ENCODE data around the gene TNFRSF21.
A peak's percentile ranks its signal among the peaks of the same experiment; 100 is the strongest.
"Not testable (repeated sequence)": the region's sequence is repeated elsewhere in the genome, so short reads cannot be mapped to it uniquely, and the experiment has no call there.

The TNFRSF21 gene

DNA sequence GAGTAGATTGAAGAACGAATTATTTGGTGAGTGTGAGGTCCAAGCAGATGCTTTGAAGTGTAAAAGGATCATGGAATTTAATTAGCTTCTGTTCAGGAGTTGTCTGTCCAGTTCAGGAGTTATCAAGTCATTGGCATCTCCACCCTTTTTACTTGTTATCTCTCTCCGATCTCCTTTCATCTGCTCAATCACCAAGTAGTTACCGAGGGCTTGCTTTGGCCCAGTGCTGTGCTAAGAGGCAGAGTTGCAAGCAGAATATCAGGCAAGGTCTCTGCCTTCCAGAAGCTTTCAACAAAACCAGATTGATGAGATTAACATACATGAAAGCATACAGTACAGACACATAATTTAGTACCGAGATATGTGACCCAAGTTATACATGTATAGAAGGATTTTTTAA, 10.2 kb upstream of the TNFRSF21 start:
- DNase-seq (ENCODE audit: insufficient read length), result no peak
- FAIRE-seq, result no peak
- TF ChIP-seq TAF1 (IDR thresholded peaks at IDR 0.05; ENCODE audit: borderline replicate concordance, low read depth, low read length) (no peak), POLR2A (IDR thresholded peaks at IDR 0.05; ENCODE audit: low read depth, low read length) (no peak), POLR2AphosphoS5 (IDR thresholded peaks at IDR 0.05; ENCODE audit: low read depth, low read length) (no peak)

- no peak for TF ChIP-seq POLR2A (IDR thresholded peaks at IDR 0.05; ENCODE audit: low read depth, low read length)
- no peak for TF ChIP-seq TAF1 (IDR thresholded peaks at IDR 0.05; ENCODE audit: borderline replicate concordance, low read depth, low read length)
- TF ChIP-seq POLR2AphosphoS5 (IDR thresholded peaks at IDR 0.05; ENCODE audit: low read depth, low read length), result no peak
- no peak for FAIRE-seq
- DNase-seq (ENCODE audit: insufficient read length), result no peak
These were observed 9.7 kb upstream of the TNFRSF21 start for GRCh38 chr6:47319382-47319781.

DNA sequence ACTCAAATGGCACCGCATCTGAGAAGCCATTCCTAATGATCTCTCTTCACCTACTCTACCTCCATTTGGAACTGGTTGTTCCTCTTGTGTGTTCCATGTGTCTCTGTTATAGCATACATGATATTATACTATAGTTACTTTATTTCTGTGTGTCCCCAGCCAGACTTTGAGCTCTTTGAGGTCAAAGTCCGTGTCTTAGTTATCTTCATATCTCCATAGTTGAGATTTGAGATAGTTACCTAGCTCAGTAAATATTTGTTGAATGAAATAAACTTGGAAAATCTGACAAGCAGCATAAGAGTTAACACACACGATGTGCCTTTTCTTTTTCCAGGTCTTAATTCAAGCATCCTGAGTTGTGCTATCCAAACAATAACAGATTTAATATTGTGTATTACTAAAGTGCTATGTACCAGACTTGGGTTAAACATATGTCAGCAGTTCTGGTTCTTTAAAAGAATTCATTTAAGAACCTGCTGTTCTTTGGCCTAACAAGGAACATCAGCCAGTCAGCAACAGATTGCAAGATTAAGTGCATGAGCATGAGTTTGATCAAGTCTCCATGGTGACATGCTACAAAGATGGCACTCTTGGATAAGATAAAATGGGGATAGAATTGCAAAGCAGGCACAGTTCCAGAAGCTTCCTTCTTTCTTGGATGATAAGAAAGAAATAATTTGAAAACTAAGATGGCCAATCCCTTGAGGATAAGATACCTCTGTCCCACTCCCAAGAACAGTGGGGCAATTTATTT, 8.7 kb upstream of the TNFRSF21 start:
- DNase-seq (ENCODE audit: insufficient read length) (no peak), FAIRE-seq (no peak)
- TF ChIP-seq POLR2A (IDR thresholded peaks at IDR 0.05; ENCODE audit: low read depth, low read length) (no peak), TAF1 (IDR thresholded peaks at IDR 0.05; ENCODE audit: borderline replicate concordance, low read depth, low read length) (no peak), POLR2AphosphoS5 (IDR thresholded peaks at IDR 0.05; ENCODE audit: low read depth, low read length) (no peak)

GRCh38 chr6:47315181-47315580, 5.5 kb upstream of the TNFRSF21 start:
- not testable (repeated sequence) for DNase-seq (ENCODE audit: insufficient read length); FAIRE-seq

DNA sequence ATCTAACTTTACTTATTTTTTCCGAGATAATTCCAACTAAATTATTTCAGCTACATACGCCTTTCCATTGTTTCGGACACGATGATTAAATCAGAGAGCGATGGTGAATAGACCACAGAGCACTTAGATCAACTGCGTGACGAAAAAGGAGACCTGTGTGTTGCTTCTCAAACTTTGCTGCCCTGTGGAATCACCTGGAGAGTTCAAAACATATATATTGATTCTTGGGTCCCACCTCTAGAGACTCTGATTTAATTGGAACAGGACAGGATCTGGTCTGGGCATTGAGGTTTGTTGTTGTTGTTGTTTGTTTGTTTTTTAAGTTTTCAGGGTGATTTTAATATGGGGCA, 401 bp upstream of the TNFRSF21 start:
- no peak for TF ChIP-seq POLR2A (IDR thresholded peaks at IDR 0.05; ENCODE audit: low read depth, low read length)
- no peak for TF ChIP-seq POLR2AphosphoS5 (IDR thresholded peaks at IDR 0.05; ENCODE audit: low read depth, low read length)
- TF ChIP-seq TAF1 (IDR thresholded peaks at IDR 0.05; ENCODE audit: borderline replicate concordance, low read depth, low read length), result no peak
- FAIRE-seq (no peak), DNase-seq (ENCODE audit: insufficient read length) (no peak)

GRCh38 chr6:47308552-47309290, 984 bp downstream of the TNFRSF21 start:
- DNase-seq (ENCODE audit: insufficient read length) (peak; percentile 17), FAIRE-seq (no peak)
- TF ChIP-seq TAF1 (IDR thresholded peaks at IDR 0.05; ENCODE audit: borderline replicate concordance, low read depth, low read length) (no peak), POLR2A (IDR thresholded peaks at IDR 0.05; ENCODE audit: low read depth, low read length) (no peak), POLR2AphosphoS5 (IDR thresholded peaks at IDR 0.05; ENCODE audit: low read depth, low read length) (no peak)

DNA sequence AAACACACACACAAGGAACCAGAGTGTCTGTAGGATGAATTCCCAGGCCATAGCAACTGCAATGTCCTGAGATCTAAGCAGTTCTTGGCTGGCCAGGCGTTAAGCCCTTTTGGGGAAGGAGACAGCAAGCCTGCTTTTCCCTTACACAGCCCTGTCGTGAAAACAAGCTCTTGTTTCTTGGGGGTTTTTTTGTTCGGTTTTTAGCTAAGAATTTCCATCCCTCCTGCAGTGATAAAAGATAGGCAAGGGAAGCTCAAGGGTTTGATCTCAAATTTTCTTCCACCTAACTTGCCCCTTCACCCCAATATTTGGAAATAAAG, 1.5 kb downstream of the TNFRSF21 start:
- no peak for FAIRE-seq

GRCh38 chr6:47307362-47308197, 2.1 kb downstream of the TNFRSF21 start:
- no peak for TF ChIP-seq POLR2AphosphoS5 (IDR thresholded peaks at IDR 0.05; ENCODE audit: low read depth, low read length)
- no peak for DNase-seq (ENCODE audit: insufficient read length)
- no peak for FAIRE-seq

More for the DNA sequence above, 1.5 kb downstream of the TNFRSF21 start:
- DNase-seq (ENCODE audit: insufficient read length), result no peak
- TF ChIP-seq TAF1 (IDR thresholded peaks at IDR 0.05; ENCODE audit: borderline replicate concordance, low read depth, low read length) (no peak), POLR2AphosphoS5 (IDR thresholded peaks at IDR 0.05; ENCODE audit: low read depth, low read length) (no peak), POLR2A (IDR thresholded peaks at IDR 0.05; ENCODE audit: low read depth, low read length) (no peak)

DNA sequence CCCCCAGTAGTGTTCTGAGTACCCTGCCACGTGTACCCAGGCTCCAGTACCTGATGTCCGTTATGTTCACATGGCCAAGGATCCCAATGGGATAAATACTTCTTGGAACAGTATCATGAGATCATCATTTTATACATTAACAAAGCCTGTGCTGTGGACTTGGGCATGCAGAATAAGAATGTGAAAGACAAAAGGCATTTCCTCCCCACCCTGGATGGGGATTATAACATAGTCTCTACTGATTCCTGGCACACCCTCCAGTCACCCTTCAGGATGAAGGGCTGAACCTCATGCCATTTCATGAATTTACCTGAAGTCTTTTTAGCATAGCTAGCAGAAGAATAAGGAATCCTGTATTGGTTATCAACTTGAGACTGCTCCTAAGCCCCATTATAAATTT, 2.8 kb downstream of the TNFRSF21 start:
- no peak for TF ChIP-seq POLR2A (IDR thresholded peaks at IDR 0.05; ENCODE audit: low read depth, low read length)
- TF ChIP-seq TAF1 (IDR thresholded peaks at IDR 0.05; ENCODE audit: borderline replicate concordance, low read depth, low read length), result no peak
- no peak for TF ChIP-seq POLR2AphosphoS5 (IDR thresholded peaks at IDR 0.05; ENCODE audit: low read depth, low read length)
- DNase-seq (ENCODE audit: insufficient read length) (no peak), FAIRE-seq (no peak)

GRCh38 chr6:47303861-47304260, 5.8 kb downstream of the TNFRSF21 start:
- FAIRE-seq, result no peak
- TF ChIP-seq TAF1 (IDR thresholded peaks at IDR 0.05; ENCODE audit: borderline replicate concordance, low read depth, low read length) (no peak), POLR2AphosphoS5 (IDR thresholded peaks at IDR 0.05; ENCODE audit: low read depth, low read length) (no peak), POLR2A (IDR thresholded peaks at IDR 0.05; ENCODE audit: low read depth, low read length) (no peak)

GRCh38 chr6:47303342-47303741, 6.4 kb downstream of the TNFRSF21 start:
- no peak for DNase-seq (ENCODE audit: insufficient read length)
- FAIRE-seq, result peak; percentile 54
- TF ChIP-seq POLR2AphosphoS5 (IDR thresholded peaks at IDR 0.05; ENCODE audit: low read depth, low read length) (no peak), POLR2A (IDR thresholded peaks at IDR 0.05; ENCODE audit: low read depth, low read length) (no peak), TAF1 (IDR thresholded peaks at IDR 0.05; ENCODE audit: borderline replicate concordance, low read depth, low read length) (no peak)

More at GRCh38 chr6:47303861-47304260, 5.8 kb downstream of the TNFRSF21 start:
- DNase-seq (ENCODE audit: insufficient read length), result no peak

DNA sequence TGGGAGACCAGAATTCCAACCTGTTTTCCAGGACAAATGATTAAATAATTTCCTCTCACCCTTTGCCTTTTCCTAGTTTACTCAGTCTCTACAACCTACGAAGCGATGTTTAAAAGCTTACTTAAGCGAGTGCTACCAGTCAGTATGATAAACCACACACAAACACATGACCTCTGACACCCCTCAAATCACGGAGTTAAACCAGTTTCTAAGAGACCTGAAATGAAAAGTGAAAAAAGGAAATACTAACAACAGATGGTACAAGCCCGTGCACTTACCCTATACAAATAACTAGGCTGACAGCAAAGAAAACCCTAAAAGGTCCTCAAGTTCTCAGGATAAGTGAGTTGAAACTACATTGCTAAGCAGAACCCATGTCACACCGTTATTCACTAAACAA, 7.7 kb downstream of the TNFRSF21 start:
- TF ChIP-seq POLR2AphosphoS5 (IDR thresholded peaks at IDR 0.05; ENCODE audit: low read depth, low read length) (no peak), POLR2A (IDR thresholded peaks at IDR 0.05; ENCODE audit: low read depth, low read length) (no peak), TAF1 (IDR thresholded peaks at IDR 0.05; ENCODE audit: borderline replicate concordance, low read depth, low read length) (no peak)
- FAIRE-seq (no peak), DNase-seq (ENCODE audit: insufficient read length) (no peak)

Data from GM12892 (cell line).